ENCODE data around the gene LYPD8.

DNA sequence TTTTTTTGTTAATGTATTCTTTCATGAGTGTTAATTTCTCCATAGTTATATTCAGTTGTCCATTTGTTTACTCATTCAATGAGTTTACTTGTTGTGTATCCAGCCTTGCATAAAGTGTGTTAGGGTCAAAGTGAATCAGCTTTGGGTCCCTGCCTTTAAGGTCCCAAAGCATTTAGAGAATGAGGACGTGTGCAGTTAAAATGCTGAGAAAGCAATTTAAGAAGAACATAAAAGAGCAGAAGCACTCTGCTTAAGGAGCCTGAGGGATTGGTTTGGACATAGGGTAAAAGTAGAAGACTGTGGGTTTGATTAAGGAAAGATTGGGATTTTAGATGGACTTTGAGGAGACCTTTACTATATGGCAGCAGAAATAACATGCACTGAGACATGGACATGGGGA, 56.5 kb downstream of the LYPD8 start:
- TF ChIP-seq, protein P1, sequence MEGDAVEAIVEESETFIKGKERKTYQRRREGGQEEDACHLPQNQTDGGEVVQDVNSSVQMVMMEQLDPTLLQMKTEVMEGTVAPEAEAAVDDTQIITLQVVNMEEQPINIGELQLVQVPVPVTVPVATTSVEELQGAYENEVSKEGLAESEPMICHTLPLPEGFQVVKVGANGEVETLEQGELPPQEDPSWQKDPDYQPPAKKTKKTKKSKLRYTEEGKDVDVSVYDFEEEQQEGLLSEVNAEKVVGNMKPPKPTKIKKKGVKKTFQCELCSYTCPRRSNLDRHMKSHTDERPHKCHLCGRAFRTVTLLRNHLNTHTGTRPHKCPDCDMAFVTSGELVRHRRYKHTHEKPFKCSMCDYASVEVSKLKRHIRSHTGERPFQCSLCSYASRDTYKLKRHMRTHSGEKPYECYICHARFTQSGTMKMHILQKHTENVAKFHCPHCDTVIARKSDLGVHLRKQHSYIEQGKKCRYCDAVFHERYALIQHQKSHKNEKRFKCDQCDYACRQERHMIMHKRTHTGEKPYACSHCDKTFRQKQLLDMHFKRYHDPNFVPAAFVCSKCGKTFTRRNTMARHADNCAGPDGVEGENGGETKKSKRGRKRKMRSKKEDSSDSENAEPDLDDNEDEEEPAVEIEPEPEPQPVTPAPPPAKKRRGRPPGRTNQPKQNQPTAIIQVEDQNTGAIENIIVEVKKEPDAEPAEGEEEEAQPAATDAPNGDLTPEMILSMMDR (IDR thresholded peaks at IDR 0.05; ENCODE audit: low read depth, low read length) = no peak
- no peak for TF ChIP-seq EZH2phosphoT487 (IDR thresholded peaks at IDR 0.05; ENCODE audit: low read depth)
